SK-N-SH (cell line): Measurements from ENCODE around the gene GORASP1. TPM values are rescaled to one million over a fixed set of nuclear protein-coding genes. Genes with fewer than 3 reads are reported as not detected.

Source experiments
- CTCF ChIA-PET: fragments of 300-600, 350-600 bp; formaldehyde crosslinking; extraction: SDS; loops from one replicate; lab custom pipeline; 2021; lab: Yijun Ruan, JAX
- POLR2A ChIA-PET: fragments of 350-600 bp; sonication (Branson Sonifier 250); formaldehyde crosslinking; extraction: SDS; loops from one replicate; lab custom pipeline; 2020; ENCODE audit warnings: antibody characterized with exemption, inconsistent platforms; lab: Yijun Ruan, JAX
- DNase-seq: peaks from one replicate; pipeline ENCODE4 v3.0.0; 2012
- H2AFZ ChIP-seq: fragments of 200-600 bp; sonication (generic); 2 replicates; pipeline ENCODE4 v1.8.1; 2016; ENCODE audit warnings: antibody characterized with exemption, mild to moderate bottlenecking, low read depth
- H3F3A ChIP-seq: fragments of 200-600 bp; sonication (generic); replicated peaks from 2 replicates; pipeline ENCODE3; 2016; ENCODE audit warnings: antibody characterized with exemption, mild to moderate bottlenecking; ENCODE audit not compliant: insufficient read depth
- H3K27ac ChIP-seq, 2 experiments: fragments of 200-500 bp in 1 of 2; fragments of 200-600 bp in 1 of 2; sonication (Bioruptor generic) in 1 of 2; sonication (generic), shearing (Covaris generic) in 1 of 2; 2 replicates each; pipeline versions ENCODE4 v1.5.1 to v1.6.1; 2014 to 2016; ENCODE audit warnings: low read depth in 2 of 2, inconsistent platforms in 1 of 2, low read length in 1 of 2, mild to moderate bottlenecking in 1 of 2, mixed read lengths in 1 of 2
- H3K27me3 ChIP-seq: fragments of 200-600 bp; sonication (generic), shearing (Covaris generic); 2 replicates; pipeline ENCODE4 v1.6.1; 2016; ENCODE audit warnings: mixed run types; ENCODE audit not compliant: insufficient read depth
- H3K36me3 ChIP-seq, 2 experiments: fragments of 200-500 bp in 1 of 2; fragments of 200-600 bp in 1 of 2; sonication (Bioruptor generic) in 1 of 2; sonication (generic) in 1 of 2; replicated peaks in 1 of 2; 2 replicates each; pipeline versions ENCODE3 to v1.5.1; 2014 to 2016; ENCODE audit warnings: low read length in 1 of 2, mild to moderate bottlenecking in 1 of 2; ENCODE audit not compliant: insufficient read depth in 2 of 2, control insufficient read depth in 1 of 2
- H3K4me1 ChIP-seq, 2 experiments: fragments of 200-500 bp in 1 of 2; fragments of 200-600 bp in 1 of 2; sonication (Bioruptor generic) in 1 of 2; sonication (generic), shearing (Covaris generic) in 1 of 2; 2 replicates each; pipeline versions ENCODE4 v1.5.1 to v1.6.1; 2014 to 2016; ENCODE audit warnings: low read depth in 1 of 2, low read length in 1 of 2, mixed run types in 1 of 2; ENCODE audit not compliant: insufficient read depth in 2 of 2, control insufficient read depth in 1 of 2
- H3K4me2 ChIP-seq: fragments of 200-600 bp; sonication (generic), shearing (Covaris generic); 2 replicates; pipeline ENCODE4 v1.6.1; 2017; ENCODE audit warnings: mixed run types
- H3K4me3 ChIP-seq, 2 experiments: fragments of 200-500 bp in 1 of 2; fragments of 200-600 bp in 1 of 2; sonication (Bioruptor generic) in 1 of 2; sonication (generic), shearing (Covaris generic) in 1 of 2; 2 replicates each; pipeline versions ENCODE4 v1.5.1 to v1.8.1; 2014 to 2016; ENCODE audit warnings: low read depth in 2 of 2, inconsistent platforms in 1 of 2, low read length in 1 of 2, mild to moderate bottlenecking in 1 of 2, mixed read lengths in 1 of 2, moderate library complexity in 1 of 2
- H3K79me2 ChIP-seq: fragments of 200-600 bp; sonication (generic); 2 replicates; pipeline ENCODE4 v1.8.1; 2017; ENCODE audit warnings: mild to moderate bottlenecking; ENCODE audit not compliant: insufficient read depth
- H3K9ac ChIP-seq: fragments of 200-600 bp; sonication (generic); 2 replicates; pipeline ENCODE4 v1.6.1; 2017; ENCODE audit warnings: mixed run types
- H3K9me2 ChIP-seq: fragments of 200-600 bp; sonication (generic); 2 replicates; pipeline ENCODE4 v1.6.1; 2017; ENCODE audit warnings: mixed run types
- H3K9me3 ChIP-seq: fragments of 200-600 bp; sonication (generic); 2 replicates; pipeline ENCODE4 v1.6.1; 2017; ENCODE audit warnings: mixed run types, mild to moderate bottlenecking, moderate library complexity
- H4K20me1 ChIP-seq: fragments of 200-600 bp; sonication (generic); 2 replicates; pipeline ENCODE4 v1.6.1; 2017; ENCODE audit warnings: mild to moderate bottlenecking, mixed run types; ENCODE audit not compliant: insufficient read depth
- ELF1 ChIP-seq: IDR thresholded peaks from 2 replicates; pipeline ENCODE4 v1.4.0; 2012
- FOXJ3 ChIP-seq: sonication (generic); formaldehyde crosslinking; IDR thresholded peaks from 2 replicates; pipeline ENCODE4 v1.5.1; 2020; ENCODE audit warnings: mild to moderate bottlenecking, missing genetic modification reagents
- GATA2 ChIP-seq: sonication (generic); formaldehyde crosslinking; IDR thresholded peaks from 2 replicates; pipeline ENCODE4 v1.5.0; 2020; ENCODE audit warnings: mild to moderate bottlenecking, missing genetic modification reagents
- RCOR1 ChIP-seq: fragments of 150-350 bp; IDR thresholded peaks from 2 replicates; pipeline ENCODE4 v1.6.1; 2017; ENCODE audit warnings: antibody characterized with exemption, low read length
- RFX5 ChIP-seq: IDR thresholded peaks from 2 replicates; pipeline ENCODE4 v1.6.1; 2012; ENCODE audit warnings: mild to moderate bottlenecking, improper control_type of control experiment, low read length
- RXRA ChIP-seq: IDR thresholded peaks from 2 replicates; pipeline ENCODE4 v1.4.0; 2012; ENCODE audit warnings: low read depth, mild to moderate bottlenecking, borderline replicate concordance
- SIN3A ChIP-seq: IDR thresholded peaks from 2 replicates; pipeline ENCODE4 v1.6.1; 2012; ENCODE audit warnings: low read depth, mild to moderate bottlenecking, low read length, moderate library complexity, borderline replicate concordance
- TEAD4 ChIP-seq: IDR thresholded peaks from 2 replicates; pipeline ENCODE4 v1.4.0; 2012; ENCODE audit warnings: mild to moderate bottlenecking, borderline replicate concordance; ENCODE audit not compliant: insufficient read depth
- WGBS: methylation state at CpG from one replicate; pipeline ENCODE4 v1.1.6; 2017; ENCODE audit warnings: low lambda C conversion rate; 5-methylcytosine and 5-hydroxymethylcytosine counted together
- polyA plus RNA-seq, 3 experiments: library from polyadenylated mRNA; depleted of rRNA; stranded (reverse); fragments of >200 nt; gene quantifications; 2 replicates each; pipeline ENCODE4 v1.2.3, GENCODE V29; 2012
- TF ChIP-seq, protein P1 (sequence below): IDR thresholded peaks from 2 replicates; pipeline ENCODE4 v1.4.0; 2012; ENCODE audit warnings: low read depth
- TF ChIP-seq, protein P2 (sequence below): IDR thresholded peaks from 2 replicates; pipeline ENCODE4 v1.6.1; 2012; ENCODE audit warnings: mild to moderate bottlenecking, low read depth, low read length, moderate library complexity
- TF ChIP-seq, protein P3 (sequence below): fragments of 150-350 bp; IDR thresholded peaks from 2 replicates; pipeline ENCODE4 v1.6.1; 2016; ENCODE audit warnings: mild to moderate bottlenecking, low read depth, low read length
- TF ChIP-seq, protein P4 (sequence below): fragments of 200-600 bp; sonication (generic); IDR thresholded peaks from 2 replicates; pipeline ENCODE4 v1.6.1; 2017; ENCODE audit warnings: antibody characterized with exemption, mild to moderate bottlenecking, moderate library complexity
- TF ChIP-seq, protein P5 (sequence below): IDR thresholded peaks from 2 replicates; pipeline ENCODE4; 2012
- TF ChIP-seq, protein P6 (sequence below): IDR thresholded peaks from 2 replicates; pipeline ENCODE4 v1.4.0; 2012; ENCODE audit warnings: low read depth, borderline replicate concordance

Gene GORASP1
- polyA plus RNA-seq, 1 of the 3 experiments (the other 2 are of a cell fraction) = 44.3 TPM

DNA sequence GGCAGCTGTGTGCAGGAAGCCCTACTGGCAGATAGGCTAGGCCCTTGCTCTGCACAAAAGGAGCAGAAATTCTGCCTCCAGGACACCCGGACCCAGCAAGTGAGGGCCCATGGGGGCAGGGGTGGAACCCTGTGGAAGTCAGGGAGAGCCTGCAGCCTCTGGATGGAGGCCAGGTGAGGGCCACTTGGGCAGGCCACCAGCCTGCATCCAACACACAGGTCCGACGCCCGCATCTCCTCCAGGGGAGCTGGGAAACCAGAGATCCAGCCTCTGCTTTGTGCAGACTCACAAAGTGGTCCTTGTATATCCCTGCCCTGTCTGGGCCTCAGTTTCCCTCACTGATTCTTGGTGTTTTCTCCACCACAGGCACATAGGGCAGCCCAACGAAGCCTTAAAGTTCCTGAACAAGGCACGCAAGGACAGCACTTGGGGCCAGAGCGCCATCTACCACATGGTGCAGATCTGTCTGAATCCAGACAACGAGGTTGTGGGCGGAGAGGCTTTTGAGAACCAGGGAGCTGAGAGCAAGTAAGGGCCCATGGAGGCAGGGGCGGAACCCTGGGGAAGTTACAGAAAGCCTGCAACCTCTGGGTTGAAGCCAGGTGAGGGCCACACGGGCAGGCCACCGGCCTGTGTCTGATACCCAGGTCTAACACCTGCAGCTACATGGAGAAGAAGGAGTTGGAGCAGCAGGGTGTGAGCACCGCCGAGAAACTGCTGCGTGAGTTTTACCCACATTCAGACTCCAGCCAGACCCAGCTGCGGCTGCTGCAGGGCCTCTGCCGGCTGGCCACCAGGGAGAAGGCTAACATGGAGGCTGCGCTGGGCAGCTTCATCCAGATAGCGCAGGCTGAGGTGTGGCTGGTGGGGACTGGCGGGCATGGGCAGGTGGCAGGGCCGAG, 29.4 kb upstream of the GORASP1 start:
- WGBS = 97% methylated on average over 15 of the region's 21 CpGs
- peaks cover 9 to 28% of the 10 kb centered on the region in 2 experiments for H3K4me1 ChIP-seq
- POLR2A ChIA-PET = no interaction called here

DNA sequence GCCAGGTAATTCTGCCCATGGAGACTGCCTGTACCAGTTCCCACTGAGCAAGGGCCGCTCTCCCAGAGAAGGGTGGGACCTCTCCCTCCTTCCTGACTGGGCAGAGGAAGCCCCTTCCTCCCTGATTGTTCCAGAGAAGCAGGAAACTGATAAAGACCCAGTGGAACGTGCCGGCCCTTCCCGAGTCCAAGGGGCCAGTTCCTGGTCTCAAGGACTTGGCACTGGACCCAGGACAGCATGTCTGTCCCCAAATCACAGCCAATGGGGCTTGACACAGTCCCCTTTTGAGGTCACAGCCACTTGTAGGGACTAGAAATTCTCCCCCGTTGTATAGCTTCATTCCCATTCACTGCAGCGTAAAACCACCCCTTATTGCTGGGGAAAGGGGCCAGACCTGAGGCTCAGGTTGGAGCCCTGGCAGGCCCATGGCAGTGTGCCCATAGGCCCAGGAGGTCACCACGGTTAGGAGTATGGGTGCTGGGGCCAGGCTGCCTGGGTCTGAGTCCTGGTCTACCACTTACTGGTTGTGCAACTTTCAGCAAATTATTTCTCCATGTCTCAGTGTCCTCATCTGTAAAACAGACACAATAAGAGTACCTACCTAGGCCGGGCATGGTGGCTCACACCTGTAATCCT, 27.9 kb upstream of the GORASP1 start:
- no peak overlapping the region for H3K9ac ChIP-seq
- DNase-seq = no peak
- H3K36me3 ChIP-seq = peaks cover 0 to 9% of the 10 kb centered on the region in 2 experiments
- no peaks in the 10 kb centered on the region for H3K27me3 ChIP-seq
- no peaks in the 10 kb centered on the region for H4K20me1 ChIP-seq
- H3F3A ChIP-seq = peaks cover under 1% of the 10 kb centered on the region
- no peak overlapping the region for H3K4me2 ChIP-seq
- peaks cover 0 to 13% of the 10 kb centered on the region in 2 experiments; a peak in 1 of 4 replicates for H3K4me1 ChIP-seq
- ChIA-PET POLR2A (no interaction called here), CTCF (interaction anchor here (1.0 to 14.8 kb wide), 2 partner anchors 9 to 155 kb away, joined by 3 to 223 read pairs; no protein-coding TSS in a partner anchor)
- WGBS = 74% methylated on average over 4 of the region's 8 CpGs
- H3K27ac ChIP-seq = no peak overlapping the region
- H3K9me2 ChIP-seq = no peaks in the 10 kb centered on the region
- H3K9me3 ChIP-seq = no peaks in the 10 kb centered on the region
- H2AFZ ChIP-seq = no peak overlapping the region
- H3K4me3 ChIP-seq = no peak overlapping the region
- H3K79me2 ChIP-seq = no peaks in the 10 kb centered on the region
- no peak for TF ChIP-seq GATA2 (CRISPR knock-in tag)
- no peak for TF ChIP-seq SIN3A
- no peak for TF ChIP-seq TEAD4
- no peak for TF ChIP-seq ELF1
- TF ChIP-seq RCOR1 = no peak
- TF ChIP-seq, protein P1, sequence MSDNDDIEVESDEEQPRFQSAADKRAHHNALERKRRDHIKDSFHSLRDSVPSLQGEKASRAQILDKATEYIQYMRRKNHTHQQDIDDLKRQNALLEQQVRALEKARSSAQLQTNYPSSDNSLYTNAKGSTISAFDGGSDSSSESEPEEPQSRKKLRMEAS = no peak
- TF ChIP-seq, protein P2, sequence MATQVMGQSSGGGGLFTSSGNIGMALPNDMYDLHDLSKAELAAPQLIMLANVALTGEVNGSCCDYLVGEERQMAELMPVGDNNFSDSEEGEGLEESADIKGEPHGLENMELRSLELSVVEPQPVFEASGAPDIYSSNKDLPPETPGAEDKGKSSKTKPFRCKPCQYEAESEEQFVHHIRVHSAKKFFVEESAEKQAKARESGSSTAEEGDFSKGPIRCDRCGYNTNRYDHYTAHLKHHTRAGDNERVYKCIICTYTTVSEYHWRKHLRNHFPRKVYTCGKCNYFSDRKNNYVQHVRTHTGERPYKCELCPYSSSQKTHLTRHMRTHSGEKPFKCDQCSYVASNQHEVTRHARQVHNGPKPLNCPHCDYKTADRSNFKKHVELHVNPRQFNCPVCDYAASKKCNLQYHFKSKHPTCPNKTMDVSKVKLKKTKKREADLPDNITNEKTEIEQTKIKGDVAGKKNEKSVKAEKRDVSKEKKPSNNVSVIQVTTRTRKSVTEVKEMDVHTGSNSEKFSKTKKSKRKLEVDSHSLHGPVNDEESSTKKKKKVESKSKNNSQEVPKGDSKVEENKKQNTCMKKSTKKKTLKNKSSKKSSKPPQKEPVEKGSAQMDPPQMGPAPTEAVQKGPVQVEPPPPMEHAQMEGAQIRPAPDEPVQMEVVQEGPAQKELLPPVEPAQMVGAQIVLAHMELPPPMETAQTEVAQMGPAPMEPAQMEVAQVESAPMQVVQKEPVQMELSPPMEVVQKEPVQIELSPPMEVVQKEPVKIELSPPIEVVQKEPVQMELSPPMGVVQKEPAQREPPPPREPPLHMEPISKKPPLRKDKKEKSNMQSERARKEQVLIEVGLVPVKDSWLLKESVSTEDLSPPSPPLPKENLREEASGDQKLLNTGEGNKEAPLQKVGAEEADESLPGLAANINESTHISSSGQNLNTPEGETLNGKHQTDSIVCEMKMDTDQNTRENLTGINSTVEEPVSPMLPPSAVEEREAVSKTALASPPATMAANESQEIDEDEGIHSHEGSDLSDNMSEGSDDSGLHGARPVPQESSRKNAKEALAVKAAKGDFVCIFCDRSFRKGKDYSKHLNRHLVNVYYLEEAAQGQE = no peak
- TF ChIP-seq, protein P3, sequence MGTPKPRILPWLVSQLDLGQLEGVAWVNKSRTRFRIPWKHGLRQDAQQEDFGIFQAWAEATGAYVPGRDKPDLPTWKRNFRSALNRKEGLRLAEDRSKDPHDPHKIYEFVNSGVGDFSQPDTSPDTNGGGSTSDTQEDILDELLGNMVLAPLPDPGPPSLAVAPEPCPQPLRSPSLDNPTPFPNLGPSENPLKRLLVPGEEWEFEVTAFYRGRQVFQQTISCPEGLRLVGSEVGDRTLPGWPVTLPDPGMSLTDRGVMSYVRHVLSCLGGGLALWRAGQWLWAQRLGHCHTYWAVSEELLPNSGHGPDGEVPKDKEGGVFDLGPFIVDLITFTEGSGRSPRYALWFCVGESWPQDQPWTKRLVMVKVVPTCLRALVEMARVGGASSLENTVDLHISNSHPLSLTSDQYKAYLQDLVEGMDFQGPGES = no peak

More for the DNA sequence above, 29.4 kb upstream of the GORASP1 start:
- Histone ChIP-seq H3K9me3 (no peaks in the 10 kb centered on the region), H3K27me3 (no peaks in the 10 kb centered on the region), H2AFZ (no peak overlapping the region), H3K4me3 (no peak overlapping the region), H3K9ac (no peak overlapping the region), H3K27ac (no peak overlapping the region), H3K9me2 (no peaks in the 10 kb centered on the region), H3F3A (peaks cover 6% of the 10 kb centered on the region), H4K20me1 (peaks cover 8% of the 10 kb centered on the region), H3K79me2 (peaks cover 11% of the 10 kb centered on the region; the same call in 1 of the 2 replicates), H3K36me3 (peaks cover 0 to 16% of the 10 kb centered on the region in 2 experiments), H3K4me2 (no peak overlapping the region)
- CTCF ChIA-PET = interaction anchor here (0.6 to 14.8 kb wide), 5 partner anchors 10 to 154 kb away, joined by 3 to 223 read pairs (median 3); no protein-coding TSS in a partner anchor
- TF ChIP-seq, protein P4, sequence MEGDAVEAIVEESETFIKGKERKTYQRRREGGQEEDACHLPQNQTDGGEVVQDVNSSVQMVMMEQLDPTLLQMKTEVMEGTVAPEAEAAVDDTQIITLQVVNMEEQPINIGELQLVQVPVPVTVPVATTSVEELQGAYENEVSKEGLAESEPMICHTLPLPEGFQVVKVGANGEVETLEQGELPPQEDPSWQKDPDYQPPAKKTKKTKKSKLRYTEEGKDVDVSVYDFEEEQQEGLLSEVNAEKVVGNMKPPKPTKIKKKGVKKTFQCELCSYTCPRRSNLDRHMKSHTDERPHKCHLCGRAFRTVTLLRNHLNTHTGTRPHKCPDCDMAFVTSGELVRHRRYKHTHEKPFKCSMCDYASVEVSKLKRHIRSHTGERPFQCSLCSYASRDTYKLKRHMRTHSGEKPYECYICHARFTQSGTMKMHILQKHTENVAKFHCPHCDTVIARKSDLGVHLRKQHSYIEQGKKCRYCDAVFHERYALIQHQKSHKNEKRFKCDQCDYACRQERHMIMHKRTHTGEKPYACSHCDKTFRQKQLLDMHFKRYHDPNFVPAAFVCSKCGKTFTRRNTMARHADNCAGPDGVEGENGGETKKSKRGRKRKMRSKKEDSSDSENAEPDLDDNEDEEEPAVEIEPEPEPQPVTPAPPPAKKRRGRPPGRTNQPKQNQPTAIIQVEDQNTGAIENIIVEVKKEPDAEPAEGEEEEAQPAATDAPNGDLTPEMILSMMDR = no peak
- TF ChIP-seq, protein P5, sequence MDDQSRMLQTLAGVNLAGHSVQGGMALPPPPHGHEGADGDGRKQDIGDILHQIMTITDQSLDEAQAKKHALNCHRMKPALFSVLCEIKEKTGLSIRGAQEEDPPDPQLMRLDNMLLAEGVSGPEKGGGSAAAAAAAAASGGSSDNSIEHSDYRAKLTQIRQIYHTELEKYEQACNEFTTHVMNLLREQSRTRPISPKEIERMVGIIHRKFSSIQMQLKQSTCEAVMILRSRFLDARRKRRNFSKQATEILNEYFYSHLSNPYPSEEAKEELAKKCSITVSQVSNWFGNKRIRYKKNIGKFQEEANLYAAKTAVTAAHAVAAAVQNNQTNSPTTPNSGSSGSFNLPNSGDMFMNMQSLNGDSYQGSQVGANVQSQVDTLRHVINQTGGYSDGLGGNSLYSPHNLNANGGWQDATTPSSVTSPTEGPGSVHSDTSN = no peak
- TF ChIP-seq RXRA (no peak), RFX5 (no peak), FOXJ3 (CRISPR knock-in tag) (no peak)
- TF ChIP-seq, protein P6, sequence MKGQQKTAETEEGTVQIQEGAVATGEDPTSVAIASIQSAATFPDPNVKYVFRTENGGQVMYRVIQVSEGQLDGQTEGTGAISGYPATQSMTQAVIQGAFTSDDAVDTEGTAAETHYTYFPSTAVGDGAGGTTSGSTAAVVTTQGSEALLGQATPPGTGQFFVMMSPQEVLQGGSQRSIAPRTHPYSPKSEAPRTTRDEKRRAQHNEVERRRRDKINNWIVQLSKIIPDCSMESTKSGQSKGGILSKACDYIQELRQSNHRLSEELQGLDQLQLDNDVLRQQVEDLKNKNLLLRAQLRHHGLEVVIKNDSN = no peak
- DNase-seq = no peak
